SK-N-MC (cell line): ENCODE results near the gene SSPN.

ENCODE experiments used
- EZH2 ChIP-seq: fragments of 200-600 bp; sonication (generic); IDR thresholded peaks from one replicate; pipeline ENCODE4 v1.6.1; 2017; ENCODE audit warnings: antibody characterized with exemption
- FOXP2 ChIP-seq: optimal IDR thresholded peaks from 2 replicates; pipeline ENCODE3; 2011; ENCODE audit warnings: mild to moderate bottlenecking, moderate library complexity; ENCODE audit not compliant: insufficient read depth; ENCODE audit errors: extremely low read length, control extremely low read depth
- POLR2AphosphoS5 ChIP-seq: IDR thresholded peaks from 2 replicates; pipeline ENCODE4 v1.6.1; 2012; ENCODE audit warnings: mild to moderate bottlenecking, low read depth, low read length, borderline replicate concordance

DNA sequence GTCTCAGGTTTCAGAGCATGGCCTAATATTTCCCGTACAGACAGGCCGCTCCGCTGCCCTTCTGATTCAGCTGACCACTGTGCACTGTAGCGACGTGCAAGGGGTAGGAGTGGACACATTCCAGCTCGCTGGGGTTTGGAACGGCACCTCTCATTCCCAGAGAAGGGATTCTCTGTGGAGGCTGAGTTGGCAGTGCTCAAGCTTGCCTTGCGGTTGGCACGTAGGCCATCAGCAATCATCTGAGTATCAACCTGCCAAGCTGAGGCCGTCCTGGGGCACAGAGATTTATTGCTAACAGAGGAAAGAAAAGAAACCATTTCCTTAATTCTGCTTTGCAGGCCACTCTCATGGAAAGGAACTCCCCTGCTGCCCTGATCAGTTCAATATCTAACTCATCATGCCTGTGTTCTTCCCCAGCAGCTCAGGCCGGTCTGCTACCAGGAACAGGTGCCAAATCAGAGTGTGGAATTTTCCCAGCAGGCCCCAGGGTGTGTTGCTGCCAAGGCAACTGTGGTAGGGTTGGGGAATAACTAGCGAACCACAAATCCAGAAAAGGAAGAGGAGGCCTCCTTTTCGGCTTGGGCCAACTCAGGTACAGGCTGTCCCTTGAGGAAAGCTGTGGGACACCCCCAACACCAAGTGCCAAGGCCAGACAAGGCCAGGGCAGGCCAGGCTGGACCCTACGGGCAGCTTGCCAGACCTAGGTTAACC, 92.5 kb downstream of the SSPN start:
- TF ChIP-seq POLR2AphosphoS5: no peak
- TF ChIP-seq EZH2: no peak
- TF ChIP-seq FOXP2: no peak
